GM19468 (cell line): ENCODE measurements around the gene ZBTB39.
"Not testable (repeated sequence)": the region's sequence is repeated elsewhere in the genome, so short reads cannot be mapped to it uniquely, and the experiment has no call there.

Experiments used
- ATAC-seq: cut with Tn5 transposase; IDR thresholded peaks from one replicate; pipeline ENCODE4 v1.9.1; 2021; ENCODE audit warnings: mild to moderate bottlenecking, moderate library complexity, moderate number of reproducible peaks; ENCODE audit not compliant: unreplicated experiment; ENCODE audit errors: extremely low read depth

Gene ZBTB39

DNA sequence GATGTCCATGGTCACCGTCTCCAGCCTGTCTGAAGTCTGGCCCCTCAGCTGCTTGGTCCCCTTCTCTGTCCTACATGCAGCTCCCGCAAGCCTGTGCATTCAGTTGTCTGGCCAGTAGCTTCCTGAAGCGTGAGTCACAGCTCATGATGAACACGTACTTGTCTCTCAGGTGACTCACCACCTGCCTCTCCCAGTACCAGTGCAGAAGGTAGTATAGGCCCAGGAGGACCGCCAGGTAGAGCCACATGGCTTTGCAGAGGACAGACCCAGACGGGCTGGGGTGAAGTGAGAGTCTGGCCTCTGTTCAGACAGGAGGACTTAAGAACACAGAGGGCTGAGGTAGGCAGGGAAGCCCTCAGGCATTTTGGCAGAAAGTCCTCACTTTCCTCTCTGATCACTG lies 20.6 kb downstream of the ZBTB39 start:
- not testable (repeated sequence) for ATAC-seq

DNA sequence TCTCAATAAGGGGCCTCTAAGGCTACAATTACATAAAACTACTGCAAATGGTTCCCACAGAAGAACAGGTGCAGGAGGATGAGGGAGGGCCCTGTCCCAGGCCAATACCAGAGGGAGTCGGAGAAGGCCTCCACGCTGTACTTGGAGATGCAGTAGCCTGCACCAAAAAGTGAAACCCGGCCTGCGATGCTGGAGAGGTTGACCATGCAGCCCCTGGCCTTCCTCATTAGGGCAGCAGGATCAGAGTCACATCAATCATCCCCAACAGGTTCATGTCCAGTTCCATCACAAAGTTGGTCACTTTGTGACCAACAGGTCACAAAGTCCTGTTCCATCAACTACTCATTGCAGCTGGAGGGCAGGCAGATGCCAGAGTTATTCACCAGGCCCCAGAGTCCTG lies 23.0 kb downstream of the ZBTB39 start:
- ATAC-seq: no peak

DNA sequence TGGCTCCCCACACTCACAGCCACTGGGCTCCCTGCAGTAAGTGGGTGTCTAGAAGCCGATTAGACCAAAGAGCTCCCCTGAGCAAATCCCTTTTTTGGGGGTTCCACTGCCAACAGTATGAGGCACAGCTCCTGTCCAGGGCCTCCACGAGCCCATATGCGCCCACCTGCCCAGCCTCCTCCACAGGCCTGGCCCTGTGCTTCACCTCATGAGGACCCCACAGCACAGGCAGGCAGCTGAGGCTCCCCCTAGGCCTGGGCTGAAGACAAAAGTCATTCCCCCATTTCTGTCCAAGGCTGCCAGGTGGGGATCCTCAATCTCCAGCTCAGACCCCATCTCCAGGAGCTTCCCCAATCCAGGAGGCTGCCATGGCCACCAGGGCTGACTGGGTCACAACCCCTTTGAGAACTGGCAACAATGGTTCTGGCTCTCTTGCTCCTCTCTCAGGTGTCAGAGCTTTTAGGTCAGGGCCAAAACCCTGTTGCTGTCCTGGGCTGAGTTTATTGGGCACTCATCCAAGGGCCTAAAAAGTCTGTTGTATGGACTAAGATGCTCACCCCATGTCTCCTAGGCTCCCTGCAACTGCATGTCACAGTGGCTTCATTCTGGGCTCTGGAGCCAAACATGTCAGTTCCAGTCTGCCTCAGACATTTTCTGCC lies 23.6 kb downstream of the ZBTB39 start:
- not testable (repeated sequence) for ATAC-seq

DNA sequence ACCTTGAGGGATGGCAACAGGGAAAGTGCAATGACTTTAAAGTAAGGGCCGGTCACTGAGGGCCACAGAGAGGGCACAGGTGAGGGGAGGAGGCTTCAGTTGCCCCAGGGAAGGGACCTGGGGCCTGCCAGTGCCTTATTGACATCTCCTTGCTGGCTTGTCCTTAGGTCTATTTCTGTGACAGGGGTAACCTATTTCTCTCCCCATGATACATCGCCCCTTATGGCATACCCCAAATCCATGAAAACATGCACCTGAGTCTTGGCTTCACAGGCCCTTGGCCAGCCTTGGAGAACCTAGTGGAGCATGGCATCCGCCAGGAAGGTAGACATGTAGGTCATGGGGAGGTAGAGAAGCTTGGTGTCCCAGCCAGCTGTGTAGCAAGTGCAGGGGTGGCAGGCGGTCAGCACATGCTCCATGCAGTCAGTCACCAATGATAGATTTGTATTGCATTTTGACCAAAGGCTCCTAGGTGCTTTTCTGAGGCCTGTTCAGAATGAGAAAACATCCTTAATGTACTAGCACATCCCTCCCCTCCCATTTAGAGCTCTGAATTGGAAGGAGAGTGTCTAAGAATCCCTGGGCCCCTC lies 25.3 kb downstream of the ZBTB39 start:
- ATAC-seq: no peak

DNA sequence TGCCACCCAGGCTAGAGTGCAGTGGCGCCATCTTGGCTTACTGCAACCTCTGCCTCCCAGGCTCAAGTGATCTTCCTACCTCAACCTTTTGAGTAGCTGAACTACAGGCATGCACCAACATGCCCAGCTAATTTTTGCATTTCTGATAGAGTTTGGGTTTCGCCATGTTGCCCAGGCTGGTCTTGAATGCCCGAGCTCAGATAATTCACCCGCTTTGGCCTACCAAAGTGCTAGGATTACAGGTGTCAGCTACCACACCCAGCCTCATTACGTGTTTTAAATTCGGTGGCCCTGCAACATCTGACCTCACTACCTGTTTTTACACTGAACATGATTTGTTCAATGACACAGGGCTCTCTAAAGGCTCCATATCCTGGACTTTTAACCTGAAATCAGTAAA lies 26.1 kb downstream of the ZBTB39 start:
- ATAC-seq: no peak

DNA sequence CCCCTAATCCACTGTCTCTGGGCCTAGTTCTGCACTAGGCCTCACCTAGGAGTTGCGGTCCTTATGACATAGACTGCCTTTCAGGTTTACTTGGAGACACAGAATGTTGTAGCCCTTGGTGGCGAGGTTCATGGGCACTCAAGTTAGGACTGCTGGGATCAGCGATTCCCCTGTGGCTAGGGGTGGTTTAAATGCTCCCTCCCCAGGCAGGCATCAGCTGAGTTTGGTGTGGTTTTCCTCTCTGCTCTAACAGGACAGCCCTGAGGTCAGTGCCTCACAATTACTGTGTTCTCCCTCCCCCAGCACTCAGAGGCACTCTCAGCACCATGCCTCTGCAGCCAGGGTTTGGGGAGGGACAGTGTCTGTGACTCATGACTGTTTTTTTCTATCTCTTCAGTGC lies 26.7 kb downstream of the ZBTB39 start:
- no peak for ATAC-seq

DNA sequence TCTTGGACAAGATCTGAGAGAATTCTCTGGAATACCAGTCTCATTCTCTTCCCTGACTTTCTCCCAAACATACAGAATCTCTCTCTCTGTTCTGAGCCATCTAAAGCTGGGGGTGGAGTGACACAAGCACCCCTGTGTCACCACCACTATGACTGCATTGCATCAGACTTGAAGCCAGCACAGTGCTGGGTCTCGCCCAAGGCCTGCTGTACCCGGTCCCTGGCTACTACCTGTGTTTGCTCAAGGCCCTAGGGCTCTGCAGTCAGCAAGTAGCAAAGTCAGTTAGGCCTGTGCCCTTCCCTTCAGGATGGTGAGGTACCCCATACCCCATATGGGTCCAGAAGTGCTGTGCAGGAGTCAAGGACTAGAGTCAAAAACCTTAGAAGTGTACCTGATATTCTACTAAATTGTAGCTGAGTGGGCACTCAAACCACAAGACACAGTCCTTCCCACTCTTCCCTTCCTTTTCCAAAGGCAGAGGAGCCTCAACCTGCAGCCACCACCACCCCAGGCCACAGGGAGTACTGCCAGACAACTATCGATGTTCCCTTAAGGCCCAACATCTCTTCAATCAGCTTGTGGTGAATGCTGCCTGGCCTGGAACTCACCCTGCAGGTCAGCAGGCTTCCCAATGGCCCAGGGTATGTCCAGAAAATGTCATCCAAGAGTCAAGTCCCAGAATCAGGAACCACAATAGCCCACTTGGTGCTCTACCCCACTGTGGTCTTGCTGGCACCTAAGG lies 27.8 kb downstream of the ZBTB39 start:
- no peak for ATAC-seq

DNA sequence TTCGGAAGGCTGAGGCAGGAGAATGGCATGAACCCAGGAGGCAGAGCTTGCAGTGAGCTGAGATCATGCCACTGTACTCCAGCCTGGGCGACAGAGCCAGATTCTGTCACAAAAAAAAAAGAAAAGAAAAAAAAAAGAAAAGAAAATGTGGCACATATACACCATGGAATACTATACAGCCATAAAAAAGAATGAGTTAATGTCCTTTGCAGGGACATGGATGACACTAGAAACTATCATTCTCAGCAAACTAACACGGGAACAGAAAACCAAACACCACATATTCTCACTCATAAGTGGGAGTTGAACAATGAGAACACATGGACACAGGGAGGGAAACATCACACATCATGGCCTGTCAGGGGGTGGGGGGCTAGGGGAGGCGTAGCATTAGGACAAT lies 29.0 kb downstream of the ZBTB39 start:
- not testable (repeated sequence) for ATAC-seq

DNA sequence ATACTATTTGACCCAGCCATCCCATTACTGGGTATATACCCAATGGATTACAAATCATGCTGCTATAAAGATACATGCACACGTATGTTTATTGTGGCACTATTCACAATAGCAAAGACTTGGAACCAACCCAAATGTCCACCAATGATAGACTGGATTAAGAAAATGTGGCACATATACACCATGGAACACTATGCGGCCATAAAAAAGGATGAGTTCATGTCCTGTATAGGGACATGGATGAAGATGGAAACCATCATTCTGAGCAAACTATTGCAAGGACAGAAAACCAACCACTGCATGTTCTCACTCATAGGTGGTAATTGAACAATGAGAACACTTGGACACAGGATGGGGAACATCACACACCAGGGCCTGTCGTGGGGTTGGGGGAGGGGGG lies 32.1 kb downstream of the ZBTB39 start:
- ATAC-seq: not testable (repeated sequence)

DNA sequence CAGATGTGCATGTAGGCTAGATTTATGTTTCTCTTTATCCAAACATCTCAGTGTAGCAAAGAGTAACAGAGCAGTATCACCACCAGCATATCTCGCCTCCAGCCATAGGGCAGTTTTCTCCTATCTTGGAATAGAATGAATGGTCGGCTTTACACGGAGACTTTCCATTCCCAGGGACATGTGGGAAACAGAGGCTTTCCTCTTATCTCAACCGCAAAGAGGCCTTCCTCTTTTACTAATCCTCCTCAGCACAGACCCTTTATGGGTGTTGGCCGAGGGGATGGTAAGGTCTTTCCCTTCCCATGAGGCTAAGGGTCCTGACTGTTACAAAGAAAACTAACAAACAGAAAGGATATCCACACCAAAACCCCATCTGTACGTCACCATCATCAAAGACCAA lies 37.4 kb downstream of the ZBTB39 start:
- ATAC-seq: not testable (repeated sequence)

DNA sequence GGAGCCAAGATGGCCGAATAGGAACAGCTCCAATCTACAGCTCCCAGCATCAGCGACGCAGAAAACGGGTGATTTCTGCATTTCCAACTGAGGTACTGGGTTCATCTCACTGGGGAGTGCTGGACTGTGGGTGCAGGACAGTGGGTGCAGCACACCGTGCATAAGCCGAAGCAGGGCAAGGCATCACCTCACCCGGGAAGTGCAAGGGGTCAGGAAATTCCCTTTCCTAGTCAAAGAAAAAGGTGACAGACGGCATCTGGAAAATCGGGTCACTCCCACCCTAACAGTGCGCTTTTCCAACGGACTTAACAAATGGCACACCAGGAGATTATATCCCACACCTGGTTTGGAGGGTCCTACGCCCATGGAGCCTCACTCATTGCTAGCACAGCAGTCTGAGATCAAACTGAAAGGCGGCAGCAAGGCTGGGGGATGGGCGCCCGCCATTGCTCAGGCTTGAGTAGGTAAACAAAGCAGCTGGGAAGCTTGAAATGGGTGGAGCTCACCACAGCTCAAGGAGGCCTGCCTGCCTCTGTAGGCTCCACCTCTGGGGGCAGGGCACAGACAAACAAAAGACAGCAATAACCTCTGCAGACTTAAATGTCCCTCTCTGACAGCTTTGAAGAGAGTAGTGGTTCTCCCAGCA lies 40.2 kb downstream of the ZBTB39 start:
- not testable (repeated sequence) for ATAC-seq

DNA sequence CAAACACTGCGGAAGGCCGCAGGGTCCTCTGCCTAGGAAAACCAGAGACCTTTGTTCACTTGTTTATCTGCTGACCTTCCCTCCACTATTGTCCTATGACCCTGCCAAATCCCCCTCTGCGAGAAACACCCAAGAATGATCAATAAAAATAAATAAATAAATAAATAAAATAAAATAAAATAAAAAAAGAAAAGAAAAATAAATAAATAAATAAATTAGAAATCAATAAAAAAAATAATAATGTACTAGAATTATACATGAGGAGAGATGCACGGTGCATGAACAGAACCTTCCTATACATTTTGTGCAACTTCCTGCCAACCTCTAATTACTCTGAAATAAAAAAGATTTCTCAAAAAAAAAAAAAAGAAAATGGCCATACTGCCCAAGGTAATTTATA lies 41.2 kb downstream of the ZBTB39 start:
- not testable (repeated sequence) for ATAC-seq

DNA sequence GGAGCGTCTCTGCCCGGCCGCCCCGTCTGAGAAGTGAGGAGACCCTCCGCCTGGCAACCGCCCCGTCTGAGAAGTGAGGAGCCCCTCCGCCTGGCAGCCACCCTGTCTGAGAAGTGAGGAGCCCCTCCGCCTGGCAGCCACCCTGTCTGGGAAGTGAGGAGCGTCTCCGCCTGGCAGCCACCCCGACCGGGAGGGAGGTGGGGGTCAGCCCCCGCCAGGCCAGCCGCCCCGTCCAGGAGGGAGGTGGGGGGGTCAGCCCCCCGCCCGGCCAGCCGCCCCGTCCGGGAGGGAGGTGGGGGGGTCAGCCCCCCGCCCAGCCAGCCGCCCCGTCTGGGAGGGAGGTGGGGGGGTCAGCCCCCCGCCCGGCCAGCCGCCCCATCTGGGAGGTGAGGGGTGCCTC lies 42.8 kb downstream of the ZBTB39 start:
- not testable (repeated sequence) for ATAC-seq

DNA sequence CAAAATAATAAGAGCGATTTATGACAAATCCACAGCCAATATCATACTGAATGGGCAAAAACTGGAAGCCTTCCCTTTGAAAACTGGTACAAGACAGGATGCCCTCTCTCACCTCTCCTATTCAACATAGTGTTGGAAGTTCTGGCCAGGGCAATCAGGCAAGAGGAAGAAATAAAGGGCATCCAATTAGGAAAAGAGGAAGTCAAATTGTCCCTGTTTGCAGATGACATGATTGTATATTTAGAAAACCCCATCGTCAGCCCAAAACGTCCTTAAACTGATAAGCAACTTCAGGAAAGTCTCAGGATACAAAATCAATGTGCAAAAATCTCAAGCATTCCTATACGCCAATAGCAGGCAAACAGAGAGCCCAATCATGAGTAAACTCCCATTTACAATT lies 44.1 kb downstream of the ZBTB39 start:
- ATAC-seq: not testable (repeated sequence)

DNA sequence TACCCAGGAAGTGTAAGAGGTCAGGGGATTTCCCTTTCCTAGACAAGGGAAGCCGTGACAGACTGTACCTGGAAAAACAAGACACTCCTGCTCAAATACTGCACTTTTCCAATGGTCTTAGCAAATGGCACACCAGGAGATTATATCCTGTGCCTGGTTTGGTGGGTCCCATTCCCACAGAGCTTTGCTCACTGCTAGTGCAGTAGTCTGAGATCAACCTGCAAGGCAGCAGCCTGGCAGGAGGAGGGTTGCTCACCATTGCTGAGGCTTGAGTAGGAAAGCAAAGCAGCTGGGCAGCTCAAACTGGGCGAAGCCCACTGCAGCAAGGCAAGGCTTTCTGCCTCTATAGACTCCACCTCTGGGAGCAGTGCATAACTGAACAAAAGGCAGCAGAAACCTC lies 47.9 kb downstream of the ZBTB39 start:
- ATAC-seq: no peak

DNA sequence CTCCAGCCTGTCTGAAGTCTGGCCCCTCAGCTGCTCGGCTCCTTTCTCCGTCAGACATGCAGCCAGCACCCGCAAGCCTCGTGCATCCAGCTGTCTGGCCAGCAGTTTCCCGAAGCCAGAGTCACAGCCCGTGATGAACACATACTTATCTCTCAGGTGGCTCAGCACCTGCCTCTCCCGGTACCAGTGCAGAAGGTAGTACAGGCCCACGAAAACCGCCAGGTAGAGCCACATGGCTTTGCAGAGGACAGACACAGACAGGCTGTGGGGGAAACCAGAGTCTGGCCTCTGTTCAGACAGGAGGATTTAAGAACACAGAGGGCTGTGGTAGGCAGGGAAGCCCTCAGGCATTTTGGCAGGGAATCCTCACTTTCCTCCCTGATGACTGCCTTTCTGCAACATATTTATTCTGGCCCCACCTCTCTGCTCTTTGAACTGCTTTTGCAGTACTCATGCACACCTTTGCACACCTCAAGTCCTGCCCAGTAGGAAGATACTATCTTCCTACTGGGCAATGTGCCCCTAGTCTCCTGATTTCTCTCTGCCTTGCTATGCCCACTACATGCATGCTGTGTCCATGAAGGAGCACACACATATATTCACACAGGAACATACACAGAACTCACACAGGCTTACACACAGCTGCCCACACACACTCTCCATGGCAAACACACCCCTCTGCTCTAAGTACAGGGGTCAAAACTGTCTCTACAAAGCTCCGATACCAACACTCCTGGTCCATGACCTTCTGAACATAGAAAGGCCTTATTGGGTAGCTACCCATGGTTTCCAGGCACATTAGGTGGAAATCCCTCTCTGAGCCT lies 48.9 kb downstream of the ZBTB39 start, which contains the start of gene RDH16:
TSS of gene RDH16 (minus strand) at position 380 of the 824 bp plus-strand sequence. CDS start at position 234, 146 bp downstream.
- ATAC-seq: no peak

DNA sequence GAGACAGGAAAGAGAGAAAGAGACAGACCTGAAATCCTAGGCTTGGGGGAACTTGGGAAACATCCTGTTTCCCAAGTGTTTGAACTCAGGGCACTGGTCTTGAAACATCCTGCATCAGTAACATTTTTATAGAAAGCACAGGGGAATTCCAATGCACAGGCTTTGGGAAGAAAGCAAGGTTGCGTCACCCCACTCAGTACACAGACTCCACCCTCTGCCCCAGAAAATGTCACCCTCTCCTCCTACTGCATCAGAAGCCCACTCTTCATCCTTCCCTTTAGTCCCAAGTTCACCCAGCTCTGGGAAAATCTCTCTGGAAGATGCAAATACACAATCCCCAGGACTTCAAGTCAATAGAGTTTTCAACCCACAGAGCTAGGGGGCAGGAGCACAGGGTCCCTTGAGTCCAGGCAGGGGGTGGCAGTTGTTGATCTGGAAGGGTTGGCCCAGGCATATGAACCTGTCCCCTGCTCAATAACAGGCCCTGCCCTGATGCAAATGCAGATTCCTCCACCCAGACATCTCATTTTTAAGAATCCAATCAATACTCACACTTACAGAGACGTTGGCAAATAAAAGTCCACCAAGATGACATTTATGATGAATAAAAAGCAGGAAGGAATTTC lies 50.6 kb downstream of the ZBTB39 start:
- ATAC-seq: no peak

DNA sequence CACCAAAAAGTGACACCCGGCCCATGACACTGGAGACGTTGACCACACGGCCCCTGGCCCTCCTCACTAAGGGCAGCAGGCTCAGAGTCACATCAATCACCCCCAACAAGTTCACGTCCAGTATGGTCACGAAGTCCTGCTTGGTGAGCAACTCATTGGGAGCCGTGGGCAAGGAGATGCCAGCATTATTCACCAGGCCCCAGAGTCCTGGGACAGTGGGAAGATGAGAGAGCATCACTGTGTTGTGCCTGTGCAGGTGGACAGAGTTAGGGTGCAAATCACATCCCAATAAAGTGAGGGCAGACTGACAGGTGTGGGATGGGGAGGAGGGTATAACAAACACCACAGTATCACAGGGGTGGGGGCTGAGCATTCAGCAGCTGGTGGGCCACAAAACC lies 51.4 kb downstream of the ZBTB39 start:
- no peak for ATAC-seq

DNA sequence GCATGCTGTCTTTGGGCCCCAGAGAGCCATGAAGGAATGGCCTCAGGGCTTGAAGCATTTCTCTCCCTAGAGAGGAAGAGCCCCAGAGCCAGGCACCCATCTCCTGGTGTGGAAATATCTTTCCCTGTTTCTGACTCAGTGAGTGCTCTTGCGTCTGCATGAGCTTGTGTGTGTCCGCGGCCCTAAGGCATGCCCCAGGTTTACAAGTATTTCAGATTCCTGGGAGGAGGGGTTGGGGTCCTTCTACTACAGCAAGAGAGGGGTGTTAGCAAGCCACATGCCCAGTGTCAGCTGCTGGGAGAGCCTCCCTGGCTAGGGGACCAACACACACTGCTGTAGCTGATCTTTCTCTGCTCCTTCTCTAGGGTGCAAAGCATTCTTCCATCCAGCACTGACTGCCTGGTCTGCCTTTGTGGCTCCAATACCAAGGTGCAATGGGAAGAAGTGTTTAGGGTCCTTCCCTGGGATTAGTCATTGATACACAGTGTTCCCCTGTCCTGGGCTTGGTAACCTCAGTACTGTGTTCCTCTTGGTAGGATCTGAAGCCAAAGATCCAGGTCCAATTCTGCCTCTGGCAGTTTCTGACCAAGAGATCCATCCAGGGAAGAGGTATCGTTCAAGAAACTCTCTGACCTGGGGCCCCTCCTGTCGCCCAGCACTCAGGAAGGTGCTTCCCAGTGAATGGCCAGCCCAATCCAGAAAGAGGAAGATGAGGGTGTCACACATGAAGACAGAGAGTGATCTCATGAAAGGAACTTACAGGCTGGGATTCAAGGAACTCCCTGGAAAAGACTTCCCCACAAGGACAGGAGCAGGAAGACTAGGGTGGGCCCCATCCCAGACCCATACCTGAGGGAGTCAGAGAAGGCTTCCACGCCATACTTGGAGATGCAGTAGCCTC lies 52.0 kb downstream of the ZBTB39 start:
- ATAC-seq: no peak
